ENCODE results near the gene C16orf89.
A peak's percentile ranks its signal among the peaks of the same experiment; 100 is the strongest.

The C16orf89 gene

GRCh38 chr16:5073279-5073629, 7.5 kb upstream of the C16orf89 start:
- Histone ChIP-seq H3K4me2 (ENCODE audit: low read length, poor library complexity, severe bottlenecking) (no peak overlapping the region), H3K36me3 (ENCODE audit: control insufficient read depth in 1 of 2, insufficient read depth in 2 of 2, low read depth in 1 of 2, low read length in 2 of 2) (peaks cover 29 to 38% of the 10 kb centered on the region in 2 experiments), H4K91ac (ENCODE audit: low read length) (no peak overlapping the region), H3K27ac (ENCODE audit: low read length, poor library complexity, severe bottlenecking) (no peak overlapping the region), H3K9ac (ENCODE audit: low read length) (peak overlapping the region; percentile 95), H3K4me3 (ENCODE audit: insufficient read depth in 1 of 2, low read depth in 1 of 2, low read length in 2 of 2) (peak overlapping the region in 1 of 2 experiments; percentile 96), H3K23ac (ENCODE audit: low read length in 2 of 2) (no peak overlapping the region), H2BK15ac (ENCODE audit: low read depth, poor library complexity, severe bottlenecking) (no peak overlapping the region), H2BK5ac (ENCODE audit: low read depth, low read length, poor library complexity, severe bottlenecking) (no peak overlapping the region), H3K4ac (ENCODE audit: low read depth in 1 of 2, low read length in 2 of 2) (no peak overlapping the region), H3K9me3 (ENCODE audit: control insufficient read depth, low read length) (no peaks in the 10 kb centered on the region), H3K4me1 (ENCODE audit: control insufficient read depth, insufficient read depth, low read depth, low read length) (peaks cover 3% of the 10 kb centered on the region), H2AFZ (ENCODE audit: low read depth, low read length) (no peak overlapping the region), H2BK12ac (ENCODE audit: low read length in 2 of 2) (no peak overlapping the region), H3K79me1 (replicated peaks; ENCODE audit: low read length, poor library complexity, severe bottlenecking) (peaks cover 30% of the 10 kb centered on the region), H3K14ac (ENCODE audit: low read length in 2 of 2) (no peak overlapping the region), H3K18ac (ENCODE audit: low read depth in 1 of 2, low read length in 2 of 2) (no peak overlapping the region), H2BK120ac (ENCODE audit: low read depth, low read length) (no peak overlapping the region), H4K8ac (ENCODE audit: low read length) (no peak overlapping the region), H3K27me3 (ENCODE audit: control insufficient read depth in 1 of 2, insufficient read depth in 1 of 2, low read length in 2 of 2) (no peaks in the 10 kb centered on the region), H2AK5ac (ENCODE audit: low read length, severe bottlenecking) (no peak overlapping the region)
- WGBS, result 100% methylated on average over 1 of the region's 2 CpGs
- DNase-seq, result peak; percentile 6

- 68% methylated on average over 11 of the region's 12 CpGs for WGBS
- H3K4ac ChIP-seq (ENCODE audit: low read depth in 1 of 2, low read length in 2 of 2), result peak overlapping the region in 1 of 2 experiments; percentile 92
- H3K27ac ChIP-seq (ENCODE audit: low read length, poor library complexity, severe bottlenecking), result peak overlapping the region; percentile 83
- no peak overlapping the region for H2AK5ac ChIP-seq (ENCODE audit: low read length, severe bottlenecking)
- H3K27me3 ChIP-seq (ENCODE audit: control insufficient read depth in 1 of 2, insufficient read depth in 1 of 2, low read length in 2 of 2), result no peaks in the 10 kb centered on the region
- H3K4me1 ChIP-seq (ENCODE audit: control insufficient read depth, insufficient read depth, low read depth, low read length), result peaks cover 3% of the 10 kb centered on the region
- no peaks in the 10 kb centered on the region for H3K9me3 ChIP-seq (ENCODE audit: control insufficient read depth, low read length)
- H2AFZ ChIP-seq (ENCODE audit: low read depth, low read length), result peak overlapping the region; percentile 75
- H3K18ac ChIP-seq (ENCODE audit: low read depth in 1 of 2, low read length in 2 of 2), result peak overlapping the region; percentile 46 to 95
- H3K36me3 ChIP-seq (ENCODE audit: control insufficient read depth in 1 of 2, insufficient read depth in 2 of 2, low read depth in 1 of 2, low read length in 2 of 2), result peaks cover 24 to 34% of the 10 kb centered on the region in 2 experiments
- H2BK12ac ChIP-seq (ENCODE audit: low read length in 2 of 2), result peak overlapping the region in 1 of 2 experiments; percentile 25
- no peak overlapping the region for H2BK5ac ChIP-seq (ENCODE audit: low read depth, low read length, poor library complexity, severe bottlenecking)
- H3K79me1 ChIP-seq (replicated peaks; ENCODE audit: low read length, poor library complexity, severe bottlenecking), result peaks cover 30% of the 10 kb centered on the region
- H2BK120ac ChIP-seq (ENCODE audit: low read depth, low read length), result no peak overlapping the region
- H3K4me2 ChIP-seq (ENCODE audit: low read length, poor library complexity, severe bottlenecking), result peak overlapping the region; percentile 86
- H3K14ac ChIP-seq (ENCODE audit: low read length in 2 of 2), result peak overlapping the region in 1 of 2 experiments; percentile 61
- peak overlapping the region; percentile 95 for H3K9ac ChIP-seq (ENCODE audit: low read length)
- no peak for DNase-seq
- no peak overlapping the region for H3K23ac ChIP-seq (ENCODE audit: low read length in 2 of 2)
- H4K91ac ChIP-seq (ENCODE audit: low read length), result no peak overlapping the region
- no peak overlapping the region for H2BK15ac ChIP-seq (ENCODE audit: low read depth, poor library complexity, severe bottlenecking)
- peak overlapping the region; percentile 92 to 96 for H3K4me3 ChIP-seq (ENCODE audit: insufficient read depth in 1 of 2, low read depth in 1 of 2, low read length in 2 of 2)
- peak overlapping the region; percentile 96 for H4K8ac ChIP-seq (ENCODE audit: low read length)
Measured at GRCh38 chr16:5072334-5073278, 6.8 kb upstream of the C16orf89 start.

DNA sequence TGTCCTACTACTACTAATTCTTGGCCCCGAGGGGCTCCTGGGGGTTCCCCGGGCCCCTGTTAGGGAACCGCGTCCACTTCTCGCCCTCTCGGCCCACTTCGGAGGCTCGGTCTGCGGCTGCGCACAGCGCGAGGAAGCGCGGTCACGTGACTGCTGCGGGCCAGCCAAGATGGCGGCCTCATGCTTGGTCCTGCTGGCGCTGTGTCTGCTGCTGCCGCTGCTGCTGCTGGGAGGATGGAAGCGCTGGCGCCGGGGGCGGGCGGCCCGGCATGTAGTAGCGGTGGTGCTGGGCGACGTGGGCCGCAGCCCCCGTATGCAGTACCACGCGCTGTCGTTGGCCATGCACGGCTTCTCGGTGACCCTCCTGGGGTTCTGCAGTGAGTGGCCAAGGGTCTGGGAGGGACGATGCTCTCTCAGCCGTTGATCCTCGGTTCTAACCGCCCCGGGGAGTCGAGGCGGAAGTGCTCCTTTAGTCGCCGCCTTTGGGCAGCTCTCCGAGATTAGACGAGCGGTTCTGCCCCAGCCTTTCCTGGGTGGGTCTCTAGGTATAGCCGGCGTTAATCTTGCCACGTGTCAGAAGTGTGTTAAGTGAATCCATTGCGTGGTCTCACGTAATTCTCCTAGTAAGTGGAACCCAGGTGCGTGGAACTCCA, 6.1 kb upstream of the C16orf89 start, which contains the start of gene ALG1:
Gene ALG1 (plus strand): TSS at position 163 of the 653 bp plus-strand sequence. CDS start 7 bp downstream, at position 170.
- under 1% methylated on average over 53 of the region's 53 CpGs for WGBS
- Histone ChIP-seq H2BK120ac (ENCODE audit: low read depth, low read length) (no peak within 1 kb of the TSS), H2BK5ac (ENCODE audit: low read depth, low read length, poor library complexity, severe bottlenecking) (peak within 1 kb of the TSS; percentile 20), H3K4ac (ENCODE audit: low read depth in 1 of 2, low read length in 2 of 2) (peak within 1 kb of the TSS; percentile 62 to 92), H2BK12ac (ENCODE audit: low read length in 2 of 2) (peak within 1 kb of the TSS in 1 of 2 experiments; percentile 35), H3K18ac (ENCODE audit: low read depth in 1 of 2, low read length in 2 of 2) (peak within 1 kb of the TSS; percentile 46 to 95), H3K4me2 (ENCODE audit: low read length, poor library complexity, severe bottlenecking) (peak within 1 kb of the TSS; percentile 86), H3K4me1 (ENCODE audit: control insufficient read depth, insufficient read depth, low read depth, low read length) (peaks cover 3% of the 10 kb centered on the region), H3K27me3 (ENCODE audit: control insufficient read depth in 1 of 2, insufficient read depth in 1 of 2, low read length in 2 of 2) (peaks cover 6 to 7% of the 10 kb centered on the region in 2 experiments), H4K91ac (ENCODE audit: low read length) (peak within 1 kb of the TSS; percentile 95), H2BK15ac (ENCODE audit: low read depth, poor library complexity, severe bottlenecking) (peak within 1 kb of the TSS; percentile 87), H3K79me1 (replicated peaks; ENCODE audit: low read length, poor library complexity, severe bottlenecking) (peaks cover 27% of the 10 kb centered on the region), H3K4me3 (ENCODE audit: insufficient read depth in 1 of 2, low read depth in 1 of 2, low read length in 2 of 2) (peak within 1 kb of the TSS; percentile 92 to 96), H4K8ac (ENCODE audit: low read length) (peak within 1 kb of the TSS; percentile 96), H2AK5ac (ENCODE audit: low read length, severe bottlenecking) (no peak within 1 kb of the TSS), H3K9ac (ENCODE audit: low read length) (peak within 1 kb of the TSS; percentile 95), H3K9me3 (ENCODE audit: control insufficient read depth, low read length) (no peaks in the 10 kb centered on the region), H3K36me3 (ENCODE audit: control insufficient read depth in 1 of 2, insufficient read depth in 2 of 2, low read depth in 1 of 2, low read length in 2 of 2) (peaks cover 19 to 27% of the 10 kb centered on the region in 2 experiments), H3K14ac (ENCODE audit: low read length in 2 of 2) (peak within 1 kb of the TSS in 1 of 2 experiments; percentile 98), H2AFZ (ENCODE audit: low read depth, low read length) (peak within 1 kb of the TSS; percentile 75), H3K23ac (ENCODE audit: low read length in 2 of 2) (peak within 1 kb of the TSS in 1 of 2 experiments; percentile 90), H3K27ac (ENCODE audit: low read length, poor library complexity, severe bottlenecking) (peak within 1 kb of the TSS; percentile 83)
- peak; percentile 87 for DNase-seq

GRCh38 chr16:5071341-5071680, 5.6 kb upstream of the C16orf89 start:
- 61% methylated on average over 3 of the region's 7 CpGs for WGBS
- no peaks in the 10 kb centered on the region for H3K9me3 ChIP-seq (ENCODE audit: control insufficient read depth, low read length)
- no peak overlapping the region for H4K91ac ChIP-seq (ENCODE audit: low read length)
- DNase-seq, result no peak
- peak overlapping the region in 1 of 2 experiments; percentile 84 for H3K4ac ChIP-seq (ENCODE audit: low read depth in 1 of 2, low read length in 2 of 2)
- H3K79me1 ChIP-seq (replicated peaks; ENCODE audit: low read length, poor library complexity, severe bottlenecking), result peaks cover 25% of the 10 kb centered on the region
- H3K4me1 ChIP-seq (ENCODE audit: control insufficient read depth, insufficient read depth, low read depth, low read length), result peaks cover 3% of the 10 kb centered on the region
- peak overlapping the region; percentile 95 for H3K9ac ChIP-seq (ENCODE audit: low read length)
- H3K36me3 ChIP-seq (ENCODE audit: control insufficient read depth in 1 of 2, insufficient read depth in 2 of 2, low read depth in 1 of 2, low read length in 2 of 2), result peaks cover 14 to 25% of the 10 kb centered on the region in 2 experiments
- H3K4me2 ChIP-seq (ENCODE audit: low read length, poor library complexity, severe bottlenecking), result peak overlapping the region; percentile 86
- H2BK5ac ChIP-seq (ENCODE audit: low read depth, low read length, poor library complexity, severe bottlenecking), result no peak overlapping the region
- H2AK5ac ChIP-seq (ENCODE audit: low read length, severe bottlenecking), result no peak overlapping the region
- H3K23ac ChIP-seq (ENCODE audit: low read length in 2 of 2), result no peak overlapping the region
- H2BK15ac ChIP-seq (ENCODE audit: low read depth, poor library complexity, severe bottlenecking), result no peak overlapping the region
- peaks cover 6 to 10% of the 10 kb centered on the region in 2 experiments for H3K27me3 ChIP-seq (ENCODE audit: control insufficient read depth in 1 of 2, insufficient read depth in 1 of 2, low read length in 2 of 2)
- no peak overlapping the region for H2BK12ac ChIP-seq (ENCODE audit: low read length in 2 of 2)
- peak overlapping the region; percentile 38 for H3K27ac ChIP-seq (ENCODE audit: low read length, poor library complexity, severe bottlenecking)
- peak overlapping the region in 1 of 2 experiments; percentile 96 for H3K4me3 ChIP-seq (ENCODE audit: insufficient read depth in 1 of 2, low read depth in 1 of 2, low read length in 2 of 2)
- H2AFZ ChIP-seq (ENCODE audit: low read depth, low read length), result peak overlapping the region; percentile 15
- no peak overlapping the region for H2BK120ac ChIP-seq (ENCODE audit: low read depth, low read length)
- no peak overlapping the region for H3K18ac ChIP-seq (ENCODE audit: low read depth in 1 of 2, low read length in 2 of 2)
- H3K14ac ChIP-seq (ENCODE audit: low read length in 2 of 2), result no peak overlapping the region
- H4K8ac ChIP-seq (ENCODE audit: low read length), result peak overlapping the region; percentile 96

All from mesenchymal stem cell (in vitro differentiated cells and primary cell).